Liver (tissue), 9 donors: Measurements from ENCODE around the gene GJA5. TPM values are rescaled to one million over a fixed set of nuclear protein-coding genes. Genes with fewer than 3 reads are reported as not detected.
A peak's percentile ranks its signal among the peaks of the same experiment; 100 is the strongest.

ENCODE experiments used
- DNase-seq: peaks from one replicate; pipeline ENCODE4 v3.0.0-alpha.2; 2017; ENCODE audit warnings: low spot score
- H3K27ac ChIP-seq, 2 donors: one replicate each; pipeline ENCODE4 v1.7.0; 2013; ENCODE audit warnings: inconsistent platforms in 2 of 2, low read length in 2 of 2, control low read depth in 1 of 2, low read depth in 1 of 2, mild to moderate bottlenecking in 1 of 2
- H3K27me3 ChIP-seq, 4 donors: one replicate each; pipeline versions ENCODE4 v1.6.1 to v1.7.0; 2013; ENCODE audit warnings: low read length in 3 of 4, inconsistent platforms in 1 of 4, mild to moderate bottlenecking in 1 of 4, moderate library complexity in 1 of 4; ENCODE audit not compliant: control insufficient read depth in 4 of 4, insufficient read depth in 4 of 4
- H3K36me3 ChIP-seq, 4 donors: one replicate each; pipeline versions ENCODE4 v1.6.1 to v1.7.0; 2013; ENCODE audit warnings: low read length in 3 of 4, mild to moderate bottlenecking in 3 of 4, low read depth in 1 of 4, moderate library complexity in 1 of 4; ENCODE audit not compliant: control insufficient read depth in 4 of 4, insufficient read depth in 3 of 4
- H3K4me1 ChIP-seq, 4 donors: one replicate each; pipeline versions ENCODE4 v1.6.1 to v1.7.0; 2013; ENCODE audit warnings: low read length in 3 of 4, mild to moderate bottlenecking in 3 of 4, moderate library complexity in 1 of 4; ENCODE audit not compliant: control insufficient read depth in 4 of 4, insufficient read depth in 4 of 4
- H3K4me3 ChIP-seq, 3 donors: one replicate each; pipeline versions ENCODE4 v1.6.1 to v1.7.0; 2013; ENCODE audit warnings: low read length in 3 of 3, control low read depth in 1 of 3, low read depth in 1 of 3, mild to moderate bottlenecking in 1 of 3
- H3K9ac ChIP-seq, 2 donors: one replicate each; pipeline ENCODE4 v1.7.0; 2013; ENCODE audit warnings: low read length in 2 of 2, mild to moderate bottlenecking in 2 of 2, moderate library complexity in 2 of 2, control low read depth in 1 of 2, low read depth in 1 of 2
- H3K9me3 ChIP-seq, 4 donors: one replicate each; pipeline versions ENCODE4 v1.6.1 to v1.7.0; 2013; ENCODE audit warnings: low read length in 3 of 4; ENCODE audit not compliant: control insufficient read depth in 4 of 4
- EGR1 ChIP-seq, 2 donors: IDR thresholded peaks; 2 replicates each; pipeline ENCODE4 v1.6.1; 2016 to 2018; ENCODE audit warnings: antibody characterized with exemption in 2 of 2, low read depth in 2 of 2
- FOXA1 ChIP-seq: IDR thresholded peaks from 2 replicates; pipeline ENCODE4 v1.6.1; 2016; ENCODE audit warnings: antibody characterized with exemption
- FOXA2 ChIP-seq: IDR thresholded peaks from 2 replicates; pipeline ENCODE4 v1.6.1; 2016; ENCODE audit warnings: antibody characterized with exemption
- GABPA ChIP-seq, 2 donors: IDR thresholded peaks in 1 of 2; conservative IDR thresholded peaks in 1 of 2; 2 replicates each; pipeline ENCODE4 v1.6.1; 2016; ENCODE audit warnings: antibody characterized with exemption in 2 of 2, mild to moderate bottlenecking in 1 of 2, moderate library complexity in 1 of 2
- HNF4A ChIP-seq, 2 donors: conservative IDR thresholded peaks; 2 replicates each; pipeline ENCODE4 v1.6.1; 2016; ENCODE audit warnings: antibody characterized with exemption in 2 of 2, mild to moderate bottlenecking in 2 of 2
- HNF4G ChIP-seq: IDR thresholded peaks from 2 replicates; pipeline ENCODE4 v1.6.1; 2016; ENCODE audit warnings: antibody characterized with exemption
- JUND ChIP-seq, 2 donors: IDR thresholded peaks; 2 replicates each; pipeline ENCODE4 v1.6.1; 2016; ENCODE audit warnings: antibody characterized with exemption in 2 of 2
- NR2F2 ChIP-seq: IDR thresholded peaks from 2 replicates; pipeline ENCODE4 v1.6.1; 2016; ENCODE audit warnings: antibody characterized with exemption
- RAD21 ChIP-seq, 2 donors: IDR thresholded peaks; 2 replicates each; pipeline ENCODE4 v1.6.1; 2016; ENCODE audit warnings: antibody characterized with exemption in 2 of 2, mild to moderate bottlenecking in 2 of 2
- SP1 ChIP-seq: IDR thresholded peaks from 2 replicates; pipeline ENCODE4 v1.6.1; 2018; ENCODE audit warnings: antibody characterized with exemption, mild to moderate bottlenecking
- WGBS: extraction: QIAGEN DNeasy Blood & Tissue Kit; methylation state at CpG from one replicate; pipeline ENCODE4 v1.1.7; 2013; 5-methylcytosine and 5-hydroxymethylcytosine counted together
- polyA plus RNA-seq, 2 donors: library from polyadenylated mRNA; stranded (reverse) in 1 of 2; unstranded in 1 of 2; fragments of 200-250 nt in 1 of 2; fragments of >200 nt in 1 of 2; fragmentation: Nextera tagmentation in 1 of 2; extraction: Ambion mirVana in 1 of 2; gene quantifications; one replicate each; pipeline versions ENCODE4 v1.2.1 to v1.2.3, GENCODE V29; 2013 to 2015
- total RNA-seq, 2 donors: library from RNA; depleted of rRNA; stranded (reverse); fragments of >200 nt; gene quantifications; one replicate each; pipeline ENCODE4 v1.2.3, GENCODE V29; 2014
- TF ChIP-seq, protein P1 (sequence below): IDR thresholded peaks from 2 replicates; pipeline ENCODE4 v1.6.1; 2016; ENCODE audit warnings: antibody characterized with exemption
- TF ChIP-seq, protein P2 (sequence below): IDR thresholded peaks from 2 replicates; pipeline ENCODE4 v1.6.1; 2016; ENCODE audit warnings: antibody characterized with exemption, mild to moderate bottlenecking
- TF ChIP-seq, protein P3 (sequence below): IDR thresholded peaks from 2 replicates; pipeline ENCODE4 v1.6.1; 2016; ENCODE audit warnings: antibody characterized with exemption
- TF ChIP-seq, protein P4 (sequence below): IDR thresholded peaks from 2 replicates; pipeline ENCODE4 v1.6.1; 2016; ENCODE audit warnings: antibody characterized with exemption
- TF ChIP-seq, protein P5 (sequence below): fragments of 150-350 bp; IDR thresholded peaks from 2 replicates; pipeline ENCODE4 v1.5.1; 2017; ENCODE audit warnings: improper control_type of control experiment, low read depth, low read length; ENCODE audit not compliant: missing input control
- donor health status: healthy.
- donor health status: healthy.
- donor health status: healthy.
- donor health status: healthy.
- donor health status: healthy.

Gene GJA5
- total and polyA plus RNA-seq, 4 donors = 0.70 to 1.8 (median 1.3) TPM

DNA sequence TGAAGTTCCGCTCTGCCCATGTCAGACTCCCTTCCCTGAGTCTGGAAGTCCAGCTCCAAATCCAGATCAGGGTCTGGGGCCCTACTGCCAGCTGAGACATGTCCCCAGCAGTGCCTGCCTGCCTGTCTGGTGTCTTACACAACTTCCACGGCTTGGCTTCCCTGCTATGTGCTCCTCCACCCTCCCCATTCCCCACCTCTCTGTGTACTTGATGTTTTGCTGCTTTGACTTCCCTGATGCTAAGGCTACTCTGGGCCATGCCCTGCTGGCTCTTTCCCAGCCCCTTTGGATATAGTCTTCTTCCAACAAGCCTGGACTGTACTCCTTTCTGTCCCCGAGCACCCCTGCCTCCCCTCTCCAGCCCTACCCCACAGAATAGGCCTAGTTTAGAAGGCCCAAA is 7.3 kb downstream of the GJA5 start (continued):
- TF ChIP-seq GABPA (IDR thresholded peaks at IDR 0.05 in 1 of 2, conservative IDR thresholded peaks at IDR 0.05 in 1 of 2) (no peak), RAD21 (IDR thresholded peaks at IDR 0.05) (no peak), HNF4G (no peak)

DNA sequence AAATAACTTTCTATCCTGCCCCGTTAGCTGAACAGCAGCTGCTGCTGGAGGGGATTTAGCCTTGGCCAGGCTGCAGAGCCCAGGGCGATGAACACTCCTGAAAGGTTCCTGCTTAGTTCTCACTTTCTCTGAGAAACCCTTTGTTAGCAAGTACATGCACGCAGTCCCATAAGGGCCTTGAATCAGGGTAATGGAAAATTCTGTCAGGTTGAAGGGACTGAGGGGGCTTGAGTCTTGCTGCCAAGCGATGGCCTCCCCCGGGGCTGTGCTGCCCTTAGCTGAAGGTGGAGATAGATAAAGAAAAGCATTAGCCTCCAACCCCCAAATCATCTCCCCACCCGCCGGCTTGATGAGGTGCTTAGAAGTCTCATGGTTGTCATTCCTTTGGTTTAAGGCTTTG is 7.9 kb downstream of the GJA5 start:
- 82% methylated on average over 7 of the region's 7 CpGs for WGBS
- DNase-seq = no peak
- Histone ChIP-seq H3K27me3 (no peaks in the 10 kb centered on the region), H3K9ac (no peak overlapping the region), H3K27ac (no peak overlapping the region), H3K36me3 (no peaks in the 10 kb centered on the region), H3K9me3 (no peaks in the 10 kb centered on the region), H3K4me1 (no peaks in the 10 kb centered on the region), H3K4me3 (no peak overlapping the region)
- TF ChIP-seq HNF4A (conservative IDR thresholded peaks at IDR 0.05) = no peak
- no peak for TF ChIP-seq FOXA2
- TF ChIP-seq, protein P1, sequence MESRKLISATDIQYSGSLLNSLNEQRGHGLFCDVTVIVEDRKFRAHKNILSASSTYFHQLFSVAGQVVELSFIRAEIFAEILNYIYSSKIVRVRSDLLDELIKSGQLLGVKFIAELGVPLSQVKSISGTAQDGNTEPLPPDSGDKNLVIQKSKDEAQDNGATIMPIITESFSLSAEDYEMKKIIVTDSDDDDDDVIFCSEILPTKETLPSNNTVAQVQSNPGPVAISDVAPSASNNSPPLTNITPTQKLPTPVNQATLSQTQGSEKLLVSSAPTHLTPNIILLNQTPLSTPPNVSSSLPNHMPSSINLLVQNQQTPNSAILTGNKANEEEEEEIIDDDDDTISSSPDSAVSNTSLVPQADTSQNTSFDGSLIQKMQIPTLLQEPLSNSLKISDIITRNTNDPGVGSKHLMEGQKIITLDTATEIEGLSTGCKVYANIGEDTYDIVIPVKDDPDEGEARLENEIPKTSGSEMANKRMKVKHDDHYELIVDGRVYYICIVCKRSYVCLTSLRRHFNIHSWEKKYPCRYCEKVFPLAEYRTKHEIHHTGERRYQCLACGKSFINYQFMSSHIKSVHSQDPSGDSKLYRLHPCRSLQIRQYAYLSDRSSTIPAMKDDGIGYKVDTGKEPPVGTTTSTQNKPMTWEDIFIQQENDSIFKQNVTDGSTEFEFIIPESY = no peak
- TF ChIP-seq, protein P2, sequence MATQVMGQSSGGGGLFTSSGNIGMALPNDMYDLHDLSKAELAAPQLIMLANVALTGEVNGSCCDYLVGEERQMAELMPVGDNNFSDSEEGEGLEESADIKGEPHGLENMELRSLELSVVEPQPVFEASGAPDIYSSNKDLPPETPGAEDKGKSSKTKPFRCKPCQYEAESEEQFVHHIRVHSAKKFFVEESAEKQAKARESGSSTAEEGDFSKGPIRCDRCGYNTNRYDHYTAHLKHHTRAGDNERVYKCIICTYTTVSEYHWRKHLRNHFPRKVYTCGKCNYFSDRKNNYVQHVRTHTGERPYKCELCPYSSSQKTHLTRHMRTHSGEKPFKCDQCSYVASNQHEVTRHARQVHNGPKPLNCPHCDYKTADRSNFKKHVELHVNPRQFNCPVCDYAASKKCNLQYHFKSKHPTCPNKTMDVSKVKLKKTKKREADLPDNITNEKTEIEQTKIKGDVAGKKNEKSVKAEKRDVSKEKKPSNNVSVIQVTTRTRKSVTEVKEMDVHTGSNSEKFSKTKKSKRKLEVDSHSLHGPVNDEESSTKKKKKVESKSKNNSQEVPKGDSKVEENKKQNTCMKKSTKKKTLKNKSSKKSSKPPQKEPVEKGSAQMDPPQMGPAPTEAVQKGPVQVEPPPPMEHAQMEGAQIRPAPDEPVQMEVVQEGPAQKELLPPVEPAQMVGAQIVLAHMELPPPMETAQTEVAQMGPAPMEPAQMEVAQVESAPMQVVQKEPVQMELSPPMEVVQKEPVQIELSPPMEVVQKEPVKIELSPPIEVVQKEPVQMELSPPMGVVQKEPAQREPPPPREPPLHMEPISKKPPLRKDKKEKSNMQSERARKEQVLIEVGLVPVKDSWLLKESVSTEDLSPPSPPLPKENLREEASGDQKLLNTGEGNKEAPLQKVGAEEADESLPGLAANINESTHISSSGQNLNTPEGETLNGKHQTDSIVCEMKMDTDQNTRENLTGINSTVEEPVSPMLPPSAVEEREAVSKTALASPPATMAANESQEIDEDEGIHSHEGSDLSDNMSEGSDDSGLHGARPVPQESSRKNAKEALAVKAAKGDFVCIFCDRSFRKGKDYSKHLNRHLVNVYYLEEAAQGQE = no peak
- no peak for TF ChIP-seq FOXA1
- no peak for TF ChIP-seq HNF4G
- TF ChIP-seq JUND (IDR thresholded peaks at IDR 0.05) = no peak
- TF ChIP-seq NR2F2 = no peak
- TF ChIP-seq SP1 = no peak
- TF ChIP-seq EGR1 (IDR thresholded peaks at IDR 0.05; ENCODE audit: low read depth in 2 of 2) = no peak
- TF ChIP-seq, protein P3, sequence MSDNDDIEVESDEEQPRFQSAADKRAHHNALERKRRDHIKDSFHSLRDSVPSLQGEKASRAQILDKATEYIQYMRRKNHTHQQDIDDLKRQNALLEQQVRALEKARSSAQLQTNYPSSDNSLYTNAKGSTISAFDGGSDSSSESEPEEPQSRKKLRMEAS = no peak
- no peak for TF ChIP-seq GABPA (IDR thresholded peaks at IDR 0.05 in 1 of 2, conservative IDR thresholded peaks at IDR 0.05 in 1 of 2)
- TF ChIP-seq, protein P4, sequence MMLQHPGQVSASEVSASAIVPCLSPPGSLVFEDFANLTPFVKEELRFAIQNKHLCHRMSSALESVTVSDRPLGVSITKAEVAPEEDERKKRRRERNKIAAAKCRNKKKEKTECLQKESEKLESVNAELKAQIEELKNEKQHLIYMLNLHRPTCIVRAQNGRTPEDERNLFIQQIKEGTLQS = no peak

DNA sequence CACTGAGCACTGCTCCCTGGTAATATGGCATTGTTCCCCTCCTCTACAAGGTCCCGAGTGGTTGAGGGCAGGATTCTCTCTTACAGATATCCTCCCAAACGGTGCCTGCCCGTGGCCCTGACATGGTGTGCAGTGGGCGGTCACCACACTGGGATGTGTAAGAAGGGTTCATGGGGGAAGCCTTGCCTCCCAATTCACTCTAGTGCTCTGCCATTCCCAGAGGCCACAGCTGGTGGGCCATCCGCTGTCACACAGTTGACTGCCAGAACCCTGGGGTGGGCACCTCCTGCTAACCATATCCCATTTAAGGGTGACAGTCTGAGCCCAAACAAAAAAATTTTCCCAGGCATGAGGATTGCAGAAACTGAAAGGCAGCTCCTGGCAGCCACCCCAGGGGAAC is 9.1 kb downstream of the GJA5 start:
- 80% methylated on average over 5 of the region's 5 CpGs for WGBS
- Histone ChIP-seq H3K9ac (no peak overlapping the region), H3K4me1 (no peaks in the 10 kb centered on the region), H3K4me3 (no peak overlapping the region), H3K9me3 (no peaks in the 10 kb centered on the region), H3K36me3 (no peaks in the 10 kb centered on the region), H3K27ac (no peak overlapping the region), H3K27me3 (no peaks in the 10 kb centered on the region)
- no peak for TF ChIP-seq RAD21 (IDR thresholded peaks at IDR 0.05)
- TF ChIP-seq, protein P2 = no peak
- no peak for TF ChIP-seq NR2F2
- TF ChIP-seq, protein P1 = no peak
- no peak for TF ChIP-seq SP1
- no peak for TF ChIP-seq GABPA (IDR thresholded peaks at IDR 0.05 in 1 of 2, conservative IDR thresholded peaks at IDR 0.05 in 1 of 2)
- no peak for TF ChIP-seq JUND (IDR thresholded peaks at IDR 0.05)
- TF ChIP-seq, protein P3 = no peak
- TF ChIP-seq, protein P5, sequence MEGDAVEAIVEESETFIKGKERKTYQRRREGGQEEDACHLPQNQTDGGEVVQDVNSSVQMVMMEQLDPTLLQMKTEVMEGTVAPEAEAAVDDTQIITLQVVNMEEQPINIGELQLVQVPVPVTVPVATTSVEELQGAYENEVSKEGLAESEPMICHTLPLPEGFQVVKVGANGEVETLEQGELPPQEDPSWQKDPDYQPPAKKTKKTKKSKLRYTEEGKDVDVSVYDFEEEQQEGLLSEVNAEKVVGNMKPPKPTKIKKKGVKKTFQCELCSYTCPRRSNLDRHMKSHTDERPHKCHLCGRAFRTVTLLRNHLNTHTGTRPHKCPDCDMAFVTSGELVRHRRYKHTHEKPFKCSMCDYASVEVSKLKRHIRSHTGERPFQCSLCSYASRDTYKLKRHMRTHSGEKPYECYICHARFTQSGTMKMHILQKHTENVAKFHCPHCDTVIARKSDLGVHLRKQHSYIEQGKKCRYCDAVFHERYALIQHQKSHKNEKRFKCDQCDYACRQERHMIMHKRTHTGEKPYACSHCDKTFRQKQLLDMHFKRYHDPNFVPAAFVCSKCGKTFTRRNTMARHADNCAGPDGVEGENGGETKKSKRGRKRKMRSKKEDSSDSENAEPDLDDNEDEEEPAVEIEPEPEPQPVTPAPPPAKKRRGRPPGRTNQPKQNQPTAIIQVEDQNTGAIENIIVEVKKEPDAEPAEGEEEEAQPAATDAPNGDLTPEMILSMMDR = no peak
- TF ChIP-seq FOXA2 = no peak
- DNase-seq = peak; percentile 13
